Measurements from ENCODE around the gene TIFAB. TPM values are rescaled to one million over a fixed set of nuclear protein-coding genes. Genes with fewer than 3 reads are reported as not detected.

TIFAB gene
- polyA plus RNA-seq, 1 of the 3 experiments (the other 2 are of a cell fraction): not detected

DNA sequence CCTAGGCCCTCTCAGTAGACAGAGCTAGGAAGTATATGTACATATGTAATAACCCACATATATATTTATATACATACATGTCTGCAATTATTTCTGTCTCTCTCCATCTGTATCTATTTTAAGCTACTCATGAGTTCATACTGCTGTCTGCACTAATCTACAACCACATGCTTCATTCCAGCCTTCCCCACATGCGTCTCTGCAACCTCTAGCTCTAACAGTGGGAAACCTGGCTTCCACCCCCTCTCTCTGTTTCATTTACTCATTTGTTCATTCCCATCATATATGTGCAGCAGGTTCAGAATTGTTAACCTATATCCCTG lies 28.3 kb downstream of the TIFAB start (continued):
- TF ChIP-seq, protein P1, sequence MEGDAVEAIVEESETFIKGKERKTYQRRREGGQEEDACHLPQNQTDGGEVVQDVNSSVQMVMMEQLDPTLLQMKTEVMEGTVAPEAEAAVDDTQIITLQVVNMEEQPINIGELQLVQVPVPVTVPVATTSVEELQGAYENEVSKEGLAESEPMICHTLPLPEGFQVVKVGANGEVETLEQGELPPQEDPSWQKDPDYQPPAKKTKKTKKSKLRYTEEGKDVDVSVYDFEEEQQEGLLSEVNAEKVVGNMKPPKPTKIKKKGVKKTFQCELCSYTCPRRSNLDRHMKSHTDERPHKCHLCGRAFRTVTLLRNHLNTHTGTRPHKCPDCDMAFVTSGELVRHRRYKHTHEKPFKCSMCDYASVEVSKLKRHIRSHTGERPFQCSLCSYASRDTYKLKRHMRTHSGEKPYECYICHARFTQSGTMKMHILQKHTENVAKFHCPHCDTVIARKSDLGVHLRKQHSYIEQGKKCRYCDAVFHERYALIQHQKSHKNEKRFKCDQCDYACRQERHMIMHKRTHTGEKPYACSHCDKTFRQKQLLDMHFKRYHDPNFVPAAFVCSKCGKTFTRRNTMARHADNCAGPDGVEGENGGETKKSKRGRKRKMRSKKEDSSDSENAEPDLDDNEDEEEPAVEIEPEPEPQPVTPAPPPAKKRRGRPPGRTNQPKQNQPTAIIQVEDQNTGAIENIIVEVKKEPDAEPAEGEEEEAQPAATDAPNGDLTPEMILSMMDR (IDR thresholded peaks at IDR 0.05): no peak
- TF ChIP-seq RXRA (IDR thresholded peaks at IDR 0.05; ENCODE audit: borderline replicate concordance, low read depth) (no peak), SMC3 (IDR thresholded peaks at IDR 0.05; ENCODE audit: low read depth, low read length) (no peak), ELF1 (IDR thresholded peaks at IDR 0.05) (no peak), RFX5 (IDR thresholded peaks at IDR 0.05; ENCODE audit: low read length) (no peak), GATA2 (CRISPR knock-in tag; IDR thresholded peaks at IDR 0.05) (no peak), ZBTB33 (IDR thresholded peaks at IDR 0.05; ENCODE audit: borderline replicate concordance, low read depth) (no peak), SIN3A (IDR thresholded peaks at IDR 0.05; ENCODE audit: borderline replicate concordance, low read depth, low read length) (no peak), YY1 (IDR thresholded peaks at IDR 0.05; ENCODE audit: low read depth) (no peak)

DNA sequence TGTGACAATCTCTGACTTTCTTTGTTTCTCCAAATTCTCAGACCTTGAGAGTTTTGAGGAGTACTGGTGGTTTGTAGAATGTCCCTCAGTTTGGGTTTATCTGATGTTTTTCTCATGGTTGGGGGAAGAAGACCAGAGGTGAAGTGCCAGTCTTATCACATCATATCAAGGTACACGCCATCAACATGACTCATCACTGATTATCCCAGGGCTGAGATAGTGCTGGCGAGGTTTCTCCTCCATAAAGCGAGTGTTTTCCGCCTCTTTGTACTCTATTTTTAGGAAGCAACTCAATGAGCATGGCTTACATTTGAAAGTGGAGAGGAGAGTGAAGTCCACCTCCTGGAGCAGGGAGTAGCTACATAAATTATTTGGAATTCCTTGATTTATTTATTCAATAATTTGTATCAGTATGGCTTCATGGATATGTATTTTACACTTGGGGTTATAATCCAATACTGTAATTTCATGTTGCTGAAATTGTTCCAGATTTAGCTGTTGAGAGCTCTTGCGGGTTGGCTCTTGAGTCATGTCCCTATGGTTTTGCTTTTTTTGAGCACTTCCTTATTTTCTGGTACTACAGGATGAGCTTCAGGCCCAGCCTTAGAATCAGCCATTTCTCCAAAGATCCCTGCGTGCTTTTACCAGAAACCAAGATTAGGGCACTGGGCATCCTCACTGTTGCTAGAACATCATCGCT lies 28.9 kb downstream of the TIFAB start:
- Histone ChIP-seq H3F3A (replicated peaks; ENCODE audit: insufficient read depth) (peaks cover 5% of the 10 kb centered on the region), H3K4me2 (no peak overlapping the region), H3K79me2 (ENCODE audit: insufficient read depth) (no peaks in the 10 kb centered on the region), H3K9ac (no peak overlapping the region), H3K4me3 (ENCODE audit: low read depth in 2 of 2, low read length in 1 of 2) (no peak overlapping the region), H4K20me1 (ENCODE audit: insufficient read depth) (no peaks in the 10 kb centered on the region), H3K9me3 (peaks cover 8% of the 10 kb centered on the region; the same call in 1 of the 2 replicates), H3K36me3 (replicated peaks in 1 of 2; ENCODE audit: control insufficient read depth in 1 of 2, insufficient read depth in 2 of 2, low read length in 1 of 2) (no peaks in the 10 kb centered on the region), H3K27me3 (ENCODE audit: insufficient read depth) (no peaks in the 10 kb centered on the region), H3K27ac (ENCODE audit: low read depth in 2 of 2, low read length in 1 of 2) (no peak overlapping the region), H3K4me1 (ENCODE audit: control insufficient read depth in 1 of 2, insufficient read depth in 2 of 2, low read depth in 1 of 2, low read length in 1 of 2) (no peaks in the 10 kb centered on the region), H3K9me2 (no peaks in the 10 kb centered on the region), H2AFZ (ENCODE audit: low read depth) (no peak overlapping the region)
- no peak for DNase-seq
- ChIA-PET POLR2A (interaction anchor here (0.6 kb wide), 1 partner anchor 19 kb away, joined by 5 read pairs; no protein-coding TSS in a partner anchor), CTCF (interaction anchor here (0.5 to 4.0 kb wide), 7 partner anchors 15 to 790 kb away, joined by 3 to 56 read pairs (median 3); no protein-coding TSS in a partner anchor)
- TF ChIP-seq RCOR1 (IDR thresholded peaks at IDR 0.05; ENCODE audit: low read length): no peak
- 0 out of 2 replicates have a peak, but pooled peaks have one; percentile 6 for TF ChIP-seq JUND (IDR thresholded peaks at IDR 0.05)
- 71% methylated on average over 7 of the region's 7 CpGs for WGBS (ENCODE audit: low lambda C conversion rate)

DNA sequence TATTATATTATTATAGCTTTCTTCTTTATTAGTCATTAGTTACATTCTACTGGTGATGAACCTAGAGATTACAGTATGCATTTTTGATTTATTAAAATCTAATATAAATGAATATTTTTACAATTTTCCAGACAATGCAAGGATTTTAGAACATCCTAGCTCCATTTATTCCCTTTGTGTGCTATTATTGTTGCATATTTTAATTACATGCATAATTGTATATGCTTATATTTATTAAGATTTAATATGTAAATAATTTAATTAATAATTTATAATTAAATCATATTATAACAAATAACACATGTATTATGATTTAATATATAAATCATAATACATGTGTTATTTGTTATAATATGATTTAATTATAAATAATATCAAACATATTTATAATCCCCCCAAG lies 29.7 kb downstream of the TIFAB start:
- Histone ChIP-seq H3K4me3 (ENCODE audit: low read depth in 2 of 2, low read length in 1 of 2) (no peak overlapping the region), H3K27me3 (ENCODE audit: insufficient read depth) (no peaks in the 10 kb centered on the region), H3K27ac (ENCODE audit: low read depth in 2 of 2, low read length in 1 of 2) (no peak overlapping the region), H3F3A (replicated peaks; ENCODE audit: insufficient read depth) (peaks cover 5% of the 10 kb centered on the region), H4K20me1 (ENCODE audit: insufficient read depth) (no peaks in the 10 kb centered on the region), H3K9ac (no peak overlapping the region), H3K36me3 (replicated peaks in 1 of 2; ENCODE audit: control insufficient read depth in 1 of 2, insufficient read depth in 2 of 2, low read length in 1 of 2) (no peaks in the 10 kb centered on the region), H3K79me2 (ENCODE audit: insufficient read depth) (no peaks in the 10 kb centered on the region), H3K4me1 (ENCODE audit: control insufficient read depth in 1 of 2, insufficient read depth in 2 of 2, low read depth in 1 of 2, low read length in 1 of 2) (no peaks in the 10 kb centered on the region), H3K9me3 (peaks cover 8% of the 10 kb centered on the region; the same call in 1 of the 2 replicates), H3K9me2 (no peaks in the 10 kb centered on the region), H2AFZ (ENCODE audit: low read depth) (no peak overlapping the region), H3K4me2 (no peak overlapping the region)
- no peak for DNase-seq
- CTCF ChIA-PET: interaction anchor here (0.8 to 1.0 kb wide), 3 partner anchors 14 to 85 kb away, joined by 3 to 4 read pairs (median 3); no protein-coding TSS in a partner anchor
- POLR2A ChIA-PET: no interaction called here
- no peak for TF ChIP-seq MAX (IDR thresholded peaks at IDR 0.05; ENCODE audit: low read depth)
- TF ChIP-seq YY1 (IDR thresholded peaks at IDR 0.05; ENCODE audit: low read depth): no peak
- TF ChIP-seq, protein P1 (IDR thresholded peaks at IDR 0.05): no peak
- no peak for TF ChIP-seq TAF1 (IDR thresholded peaks at IDR 0.05; ENCODE audit: borderline replicate concordance, low read depth, low read length)
- TF ChIP-seq USF1 (IDR thresholded peaks at IDR 0.05; ENCODE audit: borderline replicate concordance, low read depth): no peak
- no peak for TF ChIP-seq RXRA (IDR thresholded peaks at IDR 0.05; ENCODE audit: borderline replicate concordance, low read depth)
- no peak for TF ChIP-seq NRF1 (IDR thresholded peaks at IDR 0.05; ENCODE audit: low read depth, low read length)
- TF ChIP-seq JUND (IDR thresholded peaks at IDR 0.05): no peak
- no peak for TF ChIP-seq FOSL2 (IDR thresholded peaks at IDR 0.05; ENCODE audit: borderline replicate concordance, low read depth)
- TF ChIP-seq, protein P2, sequence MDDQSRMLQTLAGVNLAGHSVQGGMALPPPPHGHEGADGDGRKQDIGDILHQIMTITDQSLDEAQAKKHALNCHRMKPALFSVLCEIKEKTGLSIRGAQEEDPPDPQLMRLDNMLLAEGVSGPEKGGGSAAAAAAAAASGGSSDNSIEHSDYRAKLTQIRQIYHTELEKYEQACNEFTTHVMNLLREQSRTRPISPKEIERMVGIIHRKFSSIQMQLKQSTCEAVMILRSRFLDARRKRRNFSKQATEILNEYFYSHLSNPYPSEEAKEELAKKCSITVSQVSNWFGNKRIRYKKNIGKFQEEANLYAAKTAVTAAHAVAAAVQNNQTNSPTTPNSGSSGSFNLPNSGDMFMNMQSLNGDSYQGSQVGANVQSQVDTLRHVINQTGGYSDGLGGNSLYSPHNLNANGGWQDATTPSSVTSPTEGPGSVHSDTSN (IDR thresholded peaks at IDR 0.05): no peak
